H9 (cell line): ENCODE measurements around the gene SYNPO2. TPM values are rescaled to one million over a fixed set of nuclear protein-coding genes. Genes with fewer than 3 reads are reported as not detected.
A peak's percentile ranks its signal among the peaks of the same experiment; 100 is the strongest.

Experiments
- DNase-seq: peaks from one replicate; pipeline ENCODE4 v3.0.0-alpha.2; 2017
- H2AFZ ChIP-seq: one replicate; pipeline ENCODE4 v1.6.1; 2013; ENCODE audit warnings: mild to moderate bottlenecking, low read length, control low read depth, moderate library complexity
- H2AK5ac ChIP-seq: 2 replicates; pipeline ENCODE4 v1.6.1; 2013; ENCODE audit warnings: low read length, control low read depth, mixed read lengths; ENCODE audit not compliant: insufficient read length
- H2BK120ac ChIP-seq: one replicate; pipeline ENCODE4 v1.6.1; 2013; ENCODE audit warnings: low read depth, mild to moderate bottlenecking, low read length, control low read depth, inconsistent platforms; ENCODE audit not compliant: poor library complexity, severe bottlenecking
- H2BK12ac ChIP-seq: 2 replicates; pipeline ENCODE4 v1.6.1; 2013; ENCODE audit warnings: low read length, control low read depth, mixed read lengths, low read depth; ENCODE audit not compliant: insufficient read length
- H2BK15ac ChIP-seq: 2 replicates; pipeline ENCODE4 v1.6.1; 2013; ENCODE audit warnings: low read depth, low read length, control low read depth
- H2BK20ac ChIP-seq: one replicate; pipeline ENCODE4 v1.6.1; 2013; ENCODE audit warnings: low read depth, mild to moderate bottlenecking, low read length, control low read depth, inconsistent platforms; ENCODE audit not compliant: poor library complexity, severe bottlenecking
- H2BK5ac ChIP-seq: 2 replicates; pipeline ENCODE4 v1.6.1; 2013; ENCODE audit warnings: low read length, control low read depth, mixed read lengths; ENCODE audit not compliant: insufficient read length
- H3K14ac ChIP-seq: 2 replicates; pipeline ENCODE4 v1.6.1; 2013; ENCODE audit warnings: low read length, control low read depth; ENCODE audit not compliant: insufficient read depth
- H3K18ac ChIP-seq: 2 replicates; pipeline ENCODE4 v1.6.1; 2013; ENCODE audit warnings: low read depth, mild to moderate bottlenecking, mixed read lengths, low read length, control low read depth; ENCODE audit not compliant: insufficient read length
- H3K23ac ChIP-seq: 2 replicates; pipeline ENCODE4 v1.6.1; 2013; ENCODE audit warnings: low read length, control low read depth, mixed read lengths, low read depth; ENCODE audit not compliant: insufficient read length
- H3K23me2 ChIP-seq: 2 replicates; pipeline ENCODE4 v1.6.1; 2013; ENCODE audit warnings: low read depth, mild to moderate bottlenecking, mixed read lengths, low read length, control low read depth; ENCODE audit not compliant: insufficient read length, poor library complexity, severe bottlenecking
- H3K27ac ChIP-seq: 2 replicates; pipeline ENCODE4 v1.5.1; 2013; ENCODE audit warnings: low read length, control low read depth, mixed read lengths, low read depth; ENCODE audit not compliant: insufficient read length
- H3K27me3 ChIP-seq: 2 replicates; pipeline ENCODE4 v1.6.1; 2013; ENCODE audit warnings: low read length, control low read depth, inconsistent platforms; ENCODE audit not compliant: insufficient read depth
- H3K4ac ChIP-seq: 2 replicates; pipeline ENCODE4 v1.6.1; 2013; ENCODE audit warnings: low read depth, mild to moderate bottlenecking, control low read depth, inconsistent platforms, low read length, moderate library complexity
- H3K4me1 ChIP-seq: 2 replicates; pipeline ENCODE4 v1.6.1; 2013; ENCODE audit warnings: low read length, control low read depth, inconsistent platforms; ENCODE audit not compliant: insufficient read depth
- H3K4me2 ChIP-seq: 2 replicates; pipeline ENCODE4 v1.6.1; 2013; ENCODE audit warnings: low read length, control low read depth, mixed read lengths; ENCODE audit not compliant: insufficient read length, insufficient read depth
- H3K56ac ChIP-seq: 2 replicates; pipeline ENCODE4 v1.6.1; 2013; ENCODE audit warnings: low read depth, mild to moderate bottlenecking, mixed read lengths, low read length, control low read depth; ENCODE audit not compliant: insufficient read length
- H3K79me1 ChIP-seq: 2 replicates; pipeline ENCODE4 v1.6.1; 2013; ENCODE audit warnings: low read depth, mild to moderate bottlenecking, moderate library complexity, low read length, control low read depth, inconsistent platforms; ENCODE audit not compliant: insufficient read depth, poor library complexity, severe bottlenecking
- H3K79me2 ChIP-seq: 2 replicates; pipeline ENCODE4 v1.6.1; 2013; ENCODE audit warnings: low read length, control low read depth, inconsistent platforms; ENCODE audit not compliant: insufficient read depth
- H3K9ac ChIP-seq: 2 replicates; pipeline ENCODE4 v1.6.1; 2013; ENCODE audit warnings: low read length, control low read depth, mixed read lengths; ENCODE audit not compliant: insufficient read length; ENCODE audit errors: extremely low read depth
- H3K9me3 ChIP-seq: one replicate; pipeline ENCODE4 v1.6.1; 2013; ENCODE audit warnings: low read depth, low read length, inconsistent platforms; ENCODE audit not compliant: control insufficient read depth
- H3T11ph ChIP-seq: one replicate; pipeline ENCODE4 v1.6.1; 2013; ENCODE audit warnings: mild to moderate bottlenecking, low read length, control low read depth, inconsistent platforms
- H4K20me1 ChIP-seq: one replicate; pipeline ENCODE4 v1.6.1; 2013; ENCODE audit not compliant: control insufficient read depth, insufficient read length, insufficient read depth
- H4K5ac ChIP-seq: 2 replicates; pipeline ENCODE4 v1.6.1; 2013; ENCODE audit warnings: low read depth, mild to moderate bottlenecking, mixed read lengths, low read length, control low read depth; ENCODE audit not compliant: insufficient read length
- H4K8ac ChIP-seq: replicated peaks from 2 replicates; pipeline ENCODE4 v1.6.1; 2013; ENCODE audit warnings: low read length, control low read depth, mixed read lengths, low read depth; ENCODE audit not compliant: insufficient read length
- H4K91ac ChIP-seq: 2 replicates; pipeline ENCODE4 v1.6.1; 2013; ENCODE audit warnings: low read depth, mild to moderate bottlenecking, moderate library complexity, mixed read lengths, low read length, control low read depth; ENCODE audit not compliant: insufficient read length
- H3K27ac Mint-ChIP-seq, 3 experiments: 2 replicates in 2 of 3; 3 replicates in 1 of 3; pipeline ENCODE4 v1.8.0; 2020 to 2021; ENCODE audit warnings: mixed read lengths in 3 of 3, mild to moderate bottlenecking in 1 of 3, moderate library complexity in 1 of 3
- H3K27me3 Mint-ChIP-seq: 2 replicates; pipeline ENCODE4 v1.8.0; 2021; ENCODE audit warnings: low read depth, mild to moderate bottlenecking, moderate library complexity, mixed read lengths
- H3K36me3 Mint-ChIP-seq, 3 experiments: 2 replicates in 2 of 3; 3 replicates in 1 of 3; pipeline ENCODE4 v1.8.0; 2020 to 2021; ENCODE audit warnings: low read depth in 3 of 3, mixed read lengths in 3 of 3; ENCODE audit not compliant: insufficient read depth in 1 of 3
- H3K4me1 Mint-ChIP-seq, 2 experiments: 2 replicates each; pipeline ENCODE4 v1.8.0; 2020; ENCODE audit warnings: mixed read lengths in 2 of 2
- H3K4me3 Mint-ChIP-seq, 2 experiments: 2 replicates in 1 of 2; 3 replicates in 1 of 2; pipeline ENCODE4 v1.8.0; 2020 to 2021; ENCODE audit warnings: mild to moderate bottlenecking in 2 of 2, mixed read lengths in 2 of 2, moderate library complexity in 1 of 2
- H3K9me3 Mint-ChIP-seq, 2 experiments: 2 replicates in 1 of 2; 3 replicates in 1 of 2; pipeline ENCODE4 v1.8.0; 2020; ENCODE audit warnings: mild to moderate bottlenecking in 2 of 2, mixed read lengths in 2 of 2, moderate library complexity in 1 of 2
- WGBS: extraction: QIAGEN DNeasy Blood & Tissue Kit; methylation state at CpG from one replicate; pipeline ENCODE4 v1.1.7; 2013; ENCODE audit warnings: missing lambda C conversion rate, low lambda C conversion rate, mixed read lengths; ENCODE audit not compliant: insufficient read length; ENCODE audit errors: extremely low coverage; 5-methylcytosine and 5-hydroxymethylcytosine counted together
- total RNA-seq: library from RNA; stranded (reverse); gene quantifications from 2 replicates; pipeline ENCODE4 v1.2.1, GENCODE V29; 2021
- TF ChIP-seq, protein P1 (sequence below): fragments of 200-600 bp; sonication (generic); conservative IDR thresholded peaks from 3 replicates; pipeline ENCODE4 v1.8.0; 2021; ENCODE audit warnings: antibody characterized with exemption, mild to moderate bottlenecking

SYNPO2 gene
- total RNA-seq, 1 experiment from 2014 or later = 1.1 TPM

DNA sequence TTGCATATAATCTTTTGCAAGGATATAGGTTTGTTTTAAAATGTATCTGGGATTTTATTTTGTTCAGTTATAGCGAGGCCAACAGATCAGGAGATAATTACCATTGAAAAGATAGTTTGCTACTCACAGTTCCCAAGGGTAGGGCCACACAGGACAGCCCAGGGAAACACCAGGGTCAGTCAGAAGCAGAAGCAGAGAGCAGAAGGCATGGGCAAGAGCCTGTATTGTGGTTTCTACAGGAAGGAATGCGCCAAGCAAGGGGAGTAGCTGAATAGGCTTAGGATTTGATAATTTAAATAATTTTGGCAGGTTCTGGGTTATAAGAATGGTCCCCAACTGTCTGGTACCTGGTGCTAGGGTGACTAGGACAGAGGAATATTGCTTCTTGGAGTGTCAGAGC, 61.6 kb downstream of the SYNPO2 start:
- H2BK12ac ChIP-seq = no peak overlapping the region
- H3K14ac ChIP-seq = no peak overlapping the region
- no peak overlapping the region for H3K23ac ChIP-seq
- no peak overlapping the region for H3K18ac ChIP-seq
- H4K8ac ChIP-seq = no peak overlapping the region
- no peaks in the 10 kb centered on the region for H3K9me3 ChIP-seq
- no peak overlapping the region for H3K27ac ChIP-seq
- H3K56ac ChIP-seq = no peak overlapping the region
- H3T11ph ChIP-seq = no peak overlapping the region
- no peaks in the 10 kb centered on the region for H3K27me3 Mint-ChIP-seq
- H3K36me3 Mint-ChIP-seq = no peaks in the 10 kb centered on the region
- H2AK5ac ChIP-seq = no peak overlapping the region
- no peak overlapping the region for H3K4me2 ChIP-seq
- H4K91ac ChIP-seq = no peak overlapping the region
- TF ChIP-seq, protein P1, sequence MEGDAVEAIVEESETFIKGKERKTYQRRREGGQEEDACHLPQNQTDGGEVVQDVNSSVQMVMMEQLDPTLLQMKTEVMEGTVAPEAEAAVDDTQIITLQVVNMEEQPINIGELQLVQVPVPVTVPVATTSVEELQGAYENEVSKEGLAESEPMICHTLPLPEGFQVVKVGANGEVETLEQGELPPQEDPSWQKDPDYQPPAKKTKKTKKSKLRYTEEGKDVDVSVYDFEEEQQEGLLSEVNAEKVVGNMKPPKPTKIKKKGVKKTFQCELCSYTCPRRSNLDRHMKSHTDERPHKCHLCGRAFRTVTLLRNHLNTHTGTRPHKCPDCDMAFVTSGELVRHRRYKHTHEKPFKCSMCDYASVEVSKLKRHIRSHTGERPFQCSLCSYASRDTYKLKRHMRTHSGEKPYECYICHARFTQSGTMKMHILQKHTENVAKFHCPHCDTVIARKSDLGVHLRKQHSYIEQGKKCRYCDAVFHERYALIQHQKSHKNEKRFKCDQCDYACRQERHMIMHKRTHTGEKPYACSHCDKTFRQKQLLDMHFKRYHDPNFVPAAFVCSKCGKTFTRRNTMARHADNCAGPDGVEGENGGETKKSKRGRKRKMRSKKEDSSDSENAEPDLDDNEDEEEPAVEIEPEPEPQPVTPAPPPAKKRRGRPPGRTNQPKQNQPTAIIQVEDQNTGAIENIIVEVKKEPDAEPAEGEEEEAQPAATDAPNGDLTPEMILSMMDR = peak; percentile 14; the same call in 1 of the 3 replicates
- H3K4me3 Mint-ChIP-seq = no peak overlapping the region
- H2BK120ac ChIP-seq = no peak overlapping the region
- no peak overlapping the region for H2AFZ ChIP-seq
- H2BK5ac ChIP-seq = no peak overlapping the region
- no peaks in the 10 kb centered on the region for H3K27me3 ChIP-seq
- H3K4ac ChIP-seq = no peak overlapping the region
- H3K4me1 Mint-ChIP-seq = peaks cover 10 to 13% of the 10 kb centered on the region in 2 experiments
- no peaks in the 10 kb centered on the region; the same call in 1 of the 2 replicates for H3K4me1 ChIP-seq
- no peak for DNase-seq
- H3K9ac ChIP-seq = no peak overlapping the region
- H3K79me2 ChIP-seq = no peaks in the 10 kb centered on the region
- no CpG with 5 or more reads among the region's 2 CpGs for WGBS
- no peaks in the 10 kb centered on the region for H3K79me1 ChIP-seq
- no peaks in the 10 kb centered on the region for H4K20me1 ChIP-seq
- H3K27ac Mint-ChIP-seq = peak overlapping the region in 1 of 3 experiments; percentile 49; a peak in 2 of 7 replicates
- H4K5ac ChIP-seq = no peak overlapping the region
- no peak overlapping the region for H2BK20ac ChIP-seq
- no peaks in the 10 kb centered on the region for H3K23me2 ChIP-seq
- H2BK15ac ChIP-seq = no peak overlapping the region
- H3K9me3 Mint-ChIP-seq = no peaks in the 10 kb centered on the region
